Endometrium (tissue), 2 donors: ENCODE data around the gene TSHZ1.

ENCODE experiments used
- FAIRE-seq: peaks from 2 replicates; lab custom pipeline; 2012; peaks lifted over from hg19 to GRCh38; lab: Jason Lieb, UNC
- donor health status: control.
- donor health status: control.

TSHZ1 gene

DNA sequence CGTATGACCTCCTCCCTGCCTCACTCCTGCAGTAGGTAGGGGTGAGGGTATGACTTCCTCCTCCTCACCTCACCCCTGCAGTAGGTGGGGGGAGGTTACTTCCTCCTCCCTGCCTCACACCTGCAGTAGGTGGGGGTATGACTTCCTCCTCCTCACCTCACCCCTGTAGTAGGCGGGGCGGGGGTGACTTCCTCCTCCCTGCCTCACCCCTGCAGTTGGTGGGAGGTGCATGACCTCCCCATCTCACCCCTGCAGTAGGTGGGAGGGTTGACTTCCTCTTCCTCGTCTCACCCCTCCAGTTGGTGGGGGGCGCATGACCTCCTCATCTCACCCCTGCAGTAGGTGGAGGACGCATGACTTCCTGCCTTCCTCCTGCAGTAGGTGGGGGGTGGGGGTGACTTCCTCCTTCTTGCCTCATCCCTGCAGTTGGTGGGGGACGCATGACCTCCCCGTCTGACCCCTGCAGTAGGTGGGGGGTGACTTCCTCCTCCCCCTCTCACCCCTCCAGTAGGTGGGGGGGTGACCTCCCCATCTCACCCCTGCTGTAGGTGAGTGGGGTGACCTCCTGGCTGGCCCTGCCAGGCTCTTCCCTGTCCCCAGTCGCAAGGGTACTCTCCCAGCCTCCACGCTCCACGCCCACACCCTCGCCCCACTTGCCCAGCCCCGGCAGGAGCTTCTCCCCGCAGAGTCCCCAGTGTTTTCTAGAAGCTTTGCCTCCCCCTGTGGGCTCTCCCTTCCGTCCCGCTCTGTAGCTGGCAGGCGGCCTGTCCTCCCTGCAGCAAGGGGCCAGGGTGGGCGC, 39.3 kb downstream of the TSHZ1 start:
- no peak for FAIRE-seq

DNA sequence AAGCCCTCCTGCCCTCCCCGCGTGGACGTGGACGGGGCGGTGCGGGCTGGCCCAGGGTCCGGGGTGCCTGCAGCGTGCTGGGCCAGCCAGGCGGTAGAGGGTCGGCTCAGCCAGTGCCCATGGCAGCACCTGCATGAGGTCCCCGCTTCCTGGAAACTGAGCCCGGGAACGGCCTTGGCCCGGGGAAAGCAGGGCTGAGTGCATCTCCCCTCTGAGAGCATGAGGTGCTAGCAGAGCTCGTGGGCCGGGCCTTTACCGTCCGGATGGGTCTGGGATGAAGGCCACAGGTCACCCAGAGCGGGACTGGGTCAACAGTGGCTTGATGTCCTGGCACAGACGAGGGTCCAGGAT, 39.8 kb downstream of the TSHZ1 start:
- FAIRE-seq, result no peak

DNA sequence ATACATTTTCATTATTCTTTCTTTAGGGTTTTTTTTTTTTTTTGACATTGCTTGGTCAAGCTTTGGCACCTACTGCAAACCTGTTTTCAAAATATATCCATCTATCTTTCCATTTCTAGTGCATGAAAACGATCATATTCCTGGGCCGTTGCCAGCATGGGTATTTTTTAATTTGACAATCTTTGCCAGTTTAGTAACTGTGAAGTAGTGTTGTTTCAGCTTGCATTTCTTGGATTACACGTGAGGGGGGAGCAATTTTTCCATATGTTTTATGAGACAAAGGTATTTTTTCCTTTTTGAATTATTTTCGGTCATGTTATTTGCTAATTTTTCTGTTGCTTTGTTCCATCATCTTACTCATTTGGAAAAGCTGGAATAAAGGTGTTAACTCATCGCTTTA, 40.9 kb downstream of the TSHZ1 start:
- FAIRE-seq, result no peak

DNA sequence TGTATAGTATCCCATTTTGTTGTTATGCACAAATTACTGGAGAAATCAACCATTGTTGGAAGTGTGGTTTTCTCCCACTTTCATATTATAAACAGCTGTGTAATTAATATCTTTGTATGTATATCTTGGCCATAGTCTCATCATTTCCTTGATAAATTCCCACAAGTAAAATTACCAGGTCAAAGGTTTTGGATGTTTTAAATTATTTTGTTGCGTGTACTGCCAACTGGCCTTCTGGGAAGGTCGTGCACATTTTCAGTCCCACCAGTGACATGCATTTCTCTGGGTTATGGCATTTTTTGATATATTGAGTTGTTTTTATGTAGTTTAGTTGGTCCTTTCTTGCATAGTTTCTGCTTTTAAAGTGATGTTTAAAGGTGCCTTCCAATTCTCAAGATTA, 41.5 kb downstream of the TSHZ1 start:
- FAIRE-seq, result no peak

DNA sequence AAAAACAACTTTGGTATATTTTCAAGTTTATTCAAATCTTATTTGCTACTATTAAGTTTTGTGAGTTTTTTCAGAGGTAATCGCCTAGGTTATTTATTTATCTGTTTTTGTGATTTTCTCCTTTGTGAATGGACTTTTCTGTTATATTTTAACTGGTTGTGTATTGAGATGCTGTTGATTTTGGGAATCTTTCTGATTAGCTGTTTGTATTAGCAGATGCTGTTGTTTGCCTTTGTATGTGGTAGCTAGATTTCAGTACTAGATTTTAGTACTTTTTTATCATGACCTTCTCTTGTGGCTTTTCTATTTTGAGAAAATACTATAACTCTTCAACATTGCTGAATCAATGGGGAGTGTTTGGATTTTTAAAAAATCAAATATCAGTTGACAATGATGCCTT, 42.4 kb downstream of the TSHZ1 start:
- FAIRE-seq, result peak; percentile 4

DNA sequence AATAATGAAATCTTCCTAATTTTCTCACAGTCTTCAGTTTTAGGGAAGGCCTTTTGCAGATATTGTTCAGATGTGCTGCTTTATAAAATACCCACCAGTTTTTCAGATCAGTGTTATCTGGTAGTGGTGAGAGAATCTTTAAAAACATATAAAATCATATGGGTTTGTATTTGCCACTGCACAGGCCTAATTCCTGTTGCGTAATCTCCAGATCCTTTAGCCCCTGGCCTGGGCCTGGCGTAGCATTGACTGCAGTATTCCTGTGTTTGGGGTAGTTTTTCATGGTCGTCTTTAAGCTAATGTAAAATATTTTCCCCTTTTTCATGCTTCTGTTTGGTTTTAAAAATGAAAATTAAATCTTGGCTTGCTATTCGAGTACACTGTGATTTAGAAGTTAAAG, 43.2 kb downstream of the TSHZ1 start:
- FAIRE-seq, result no peak

DNA sequence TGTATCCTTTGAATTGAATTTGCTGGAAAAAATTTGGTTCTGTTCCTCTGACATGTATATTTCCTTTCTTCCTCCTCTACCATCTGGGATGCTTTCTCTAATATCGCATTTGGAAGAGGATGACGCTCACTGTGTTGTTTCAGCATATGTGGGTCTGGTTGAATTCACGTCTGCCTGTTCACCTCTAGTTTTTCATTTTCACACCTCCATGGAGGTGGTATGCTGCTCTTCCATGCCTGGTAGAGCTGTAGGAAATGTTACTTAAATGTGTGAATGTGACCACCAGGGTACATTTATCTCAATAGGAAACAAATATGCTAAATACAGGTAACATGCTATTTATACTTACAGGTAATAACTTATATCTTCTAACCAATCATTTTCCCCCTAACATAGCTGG, 44.5 kb downstream of the TSHZ1 start:
- no peak for FAIRE-seq

DNA sequence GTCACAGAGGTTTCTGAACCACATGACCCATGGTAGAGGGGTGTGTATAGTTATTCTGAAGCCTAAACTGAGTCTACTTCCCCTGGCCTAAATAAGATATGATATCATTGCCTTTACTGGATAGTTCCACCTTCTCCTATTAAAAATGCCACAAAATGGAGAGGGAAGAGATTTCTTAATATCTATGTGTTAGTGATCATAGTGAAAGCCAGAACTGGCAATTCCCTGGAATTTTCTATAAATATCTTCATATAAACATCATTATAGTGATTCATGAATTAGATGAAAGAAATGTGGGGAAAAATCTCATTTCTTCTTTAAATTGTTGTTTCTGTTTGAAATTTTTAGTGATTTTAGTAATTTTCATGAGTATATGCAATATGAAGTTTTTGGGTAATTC, 45.8 kb downstream of the TSHZ1 start:
- no peak for FAIRE-seq

DNA sequence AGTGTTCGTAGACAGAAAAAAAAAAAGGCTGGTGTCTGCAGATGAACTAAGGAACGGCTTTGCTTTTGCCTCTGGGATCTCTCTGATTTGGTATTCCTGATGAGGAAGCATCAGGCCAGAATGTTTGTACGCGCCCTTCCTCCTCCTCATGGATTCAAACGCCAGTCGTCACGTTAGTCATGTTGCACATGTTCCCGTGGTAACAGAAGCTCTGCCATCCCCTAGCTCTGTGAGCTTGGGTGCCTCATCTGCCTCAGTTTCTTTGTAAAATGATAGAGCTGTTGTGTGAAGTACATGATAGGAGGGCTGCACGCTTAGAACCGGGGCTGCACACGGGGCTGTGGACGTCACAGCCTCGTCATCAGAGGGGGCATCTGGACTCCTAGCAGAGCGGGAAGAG, 47.0 kb downstream of the TSHZ1 start:
- FAIRE-seq, result no peak

DNA sequence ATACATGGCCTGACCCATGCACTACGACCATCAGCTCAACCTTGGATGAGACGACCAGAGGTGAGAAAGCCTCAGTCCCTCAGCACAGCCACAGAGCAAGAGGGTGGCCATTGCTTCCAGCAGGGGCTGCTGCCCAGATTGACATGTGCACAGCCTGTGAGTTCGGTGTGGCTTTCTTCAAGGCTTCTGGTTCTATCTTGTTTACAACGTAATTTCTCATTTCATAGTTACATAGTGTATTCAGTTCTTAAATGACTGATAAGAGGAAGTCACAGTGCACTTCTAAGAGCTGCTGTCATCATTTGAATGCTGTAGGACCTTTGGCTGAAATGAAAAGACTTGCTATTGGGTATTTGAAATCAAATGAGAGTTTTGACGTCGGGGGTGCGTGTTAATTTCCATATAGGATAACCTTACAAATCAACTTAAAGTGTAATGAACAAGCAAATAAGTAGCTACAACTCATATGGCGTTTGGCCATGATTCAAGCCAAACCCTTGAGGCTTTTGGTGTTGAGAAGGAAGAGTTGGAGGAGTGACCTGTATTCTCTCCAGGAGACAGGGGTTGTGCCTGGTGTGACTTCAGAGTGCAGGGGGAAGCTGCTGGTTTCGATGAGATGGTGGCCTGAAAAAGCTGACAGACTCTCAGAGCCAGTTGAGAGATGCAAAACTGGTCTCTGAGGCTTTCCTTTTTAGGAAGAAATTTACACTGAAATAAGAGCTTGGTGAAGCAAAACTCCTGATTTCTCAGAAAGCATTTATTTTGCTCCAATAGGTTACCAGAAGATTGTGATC, 51.0 kb downstream of the TSHZ1 start:
- no peak for FAIRE-seq

DNA sequence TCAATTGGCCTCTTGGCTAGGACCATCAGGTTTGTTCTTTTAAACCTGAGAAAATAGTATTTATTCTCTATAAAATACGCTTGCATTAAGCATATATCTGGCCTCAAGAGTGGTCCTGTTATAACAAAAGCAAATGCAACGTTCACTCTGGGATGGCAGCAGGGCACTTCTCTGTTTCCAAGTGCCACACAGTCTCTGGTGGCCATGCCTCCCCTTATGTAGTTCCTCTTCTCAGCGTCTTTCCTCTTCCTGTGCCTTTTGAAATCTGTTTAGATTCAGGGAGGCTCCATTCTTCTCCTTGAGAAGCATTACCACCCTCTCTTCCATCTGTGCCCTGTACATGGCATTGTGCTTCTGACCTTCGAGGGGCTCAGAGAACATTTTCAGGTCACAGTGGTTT, 51.9 kb downstream of the TSHZ1 start:
- no peak for FAIRE-seq

DNA sequence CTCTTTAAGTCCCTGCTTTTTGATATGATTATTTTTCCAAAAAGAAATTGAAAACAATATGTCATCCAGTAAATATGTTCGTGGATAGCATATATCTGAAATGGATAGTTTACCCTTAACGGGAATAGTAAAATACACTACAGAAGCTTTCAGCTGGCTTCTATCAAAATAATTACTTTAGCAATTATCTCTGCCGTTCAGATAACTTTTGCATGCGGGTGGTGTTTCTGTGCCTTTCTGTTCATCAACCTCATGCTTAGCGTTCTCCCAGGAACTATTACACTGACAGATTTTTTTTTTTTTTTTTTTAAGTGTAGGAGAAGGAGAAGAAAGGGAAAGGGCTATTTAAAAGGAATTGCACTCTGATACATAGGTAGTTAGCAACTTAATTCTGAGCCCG, 53.6 kb downstream of the TSHZ1 start:
- no peak for FAIRE-seq

DNA sequence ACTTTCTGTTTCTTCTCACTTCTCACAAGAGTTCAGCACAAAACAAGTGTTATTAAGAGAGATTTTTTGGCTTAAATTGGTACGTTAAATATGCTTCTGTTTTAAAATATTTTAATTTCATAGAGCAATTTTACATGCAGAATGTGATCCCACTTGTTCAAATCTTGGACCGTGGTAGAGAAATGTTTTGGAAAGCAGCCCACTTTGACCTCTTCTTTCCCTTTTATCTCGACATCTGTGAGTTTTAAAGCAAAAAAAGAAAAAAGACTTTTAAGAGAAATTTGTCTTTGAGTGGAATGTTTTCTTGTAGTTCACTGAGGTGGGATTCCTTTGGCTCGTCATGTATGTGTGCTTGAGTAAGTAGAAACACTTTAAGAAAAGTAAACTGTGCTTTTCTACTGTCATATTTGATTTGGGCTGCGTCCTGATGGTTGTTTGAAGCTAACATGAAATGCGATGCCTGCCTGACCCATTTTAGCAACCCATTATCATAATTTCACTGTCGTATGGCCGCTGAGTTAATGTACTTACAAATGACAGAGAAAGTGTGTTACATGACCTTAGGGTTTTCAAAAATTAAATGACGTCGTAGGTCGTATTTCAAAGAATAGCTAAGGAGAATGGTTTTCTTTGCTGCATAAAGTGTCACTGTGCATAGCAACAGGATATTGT, 54.5 kb downstream of the TSHZ1 start:
- no peak for FAIRE-seq

DNA sequence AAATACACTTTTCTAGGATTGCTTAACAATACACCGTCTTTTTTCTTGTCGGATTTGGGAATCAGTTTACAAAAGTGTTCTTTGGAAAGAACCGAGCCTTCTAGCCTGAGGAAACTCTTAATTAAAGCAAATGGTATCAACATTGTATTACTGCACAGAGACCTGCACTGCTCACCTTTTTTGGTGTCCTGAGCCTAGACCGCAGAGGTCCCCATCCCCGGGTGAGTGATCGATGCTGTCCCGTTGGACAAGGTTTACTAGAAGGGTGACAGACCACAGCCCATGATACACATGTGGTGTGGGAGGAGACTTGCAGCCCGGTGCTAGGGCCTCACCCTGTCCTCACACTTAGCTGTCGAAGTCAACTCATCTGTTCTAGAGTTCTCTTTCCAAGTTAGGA, 55.3 kb downstream of the TSHZ1 start:
- no peak for FAIRE-seq

DNA sequence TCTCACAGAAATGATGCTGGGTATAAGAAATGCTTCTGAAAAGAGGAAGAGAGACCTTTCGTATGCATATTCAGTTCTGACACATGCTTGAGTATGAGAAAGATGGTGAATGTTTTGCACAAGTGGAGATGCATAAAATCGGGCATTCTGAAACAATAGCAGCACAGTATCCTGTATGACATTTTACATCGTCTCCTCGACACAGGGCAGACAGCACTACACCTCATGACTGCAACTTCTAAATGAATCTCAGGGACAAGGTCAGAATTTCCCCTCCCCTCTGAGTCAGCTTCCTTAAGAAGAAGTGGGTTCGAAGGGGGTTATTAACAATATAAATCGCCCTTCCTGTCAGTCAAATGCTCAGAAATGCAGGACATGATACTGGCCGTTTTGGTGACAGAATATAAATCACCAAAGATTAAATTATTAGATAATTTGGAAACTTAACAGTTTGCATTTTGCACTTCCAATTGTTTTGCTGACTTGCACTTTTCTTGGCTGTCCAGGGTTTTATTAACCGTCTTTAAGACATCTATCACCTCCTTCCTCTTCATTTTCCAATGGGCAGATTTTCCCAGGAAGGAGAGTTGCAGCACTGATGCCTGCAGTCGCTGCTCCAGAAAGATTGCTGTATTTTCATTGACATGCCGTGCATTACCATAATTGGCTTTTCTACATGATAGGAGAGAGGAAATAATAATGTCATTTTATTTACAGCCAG, 57.2 kb downstream of the TSHZ1 start:
- no peak for FAIRE-seq

DNA sequence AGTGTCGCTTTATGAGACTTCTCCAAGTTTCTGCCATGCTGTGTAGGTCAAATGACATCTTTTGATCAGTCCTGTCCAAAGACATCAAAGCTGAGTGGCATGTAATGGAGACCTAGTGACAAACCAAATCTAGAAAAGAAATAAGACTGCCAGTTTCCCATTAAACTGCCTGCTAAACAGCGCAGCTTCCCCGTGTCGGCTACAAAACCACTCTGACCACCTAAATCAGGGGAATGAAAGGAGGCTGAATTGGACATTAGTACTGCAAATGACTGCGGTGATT, 57.7 kb downstream of the TSHZ1 start:
- no peak for FAIRE-seq

DNA sequence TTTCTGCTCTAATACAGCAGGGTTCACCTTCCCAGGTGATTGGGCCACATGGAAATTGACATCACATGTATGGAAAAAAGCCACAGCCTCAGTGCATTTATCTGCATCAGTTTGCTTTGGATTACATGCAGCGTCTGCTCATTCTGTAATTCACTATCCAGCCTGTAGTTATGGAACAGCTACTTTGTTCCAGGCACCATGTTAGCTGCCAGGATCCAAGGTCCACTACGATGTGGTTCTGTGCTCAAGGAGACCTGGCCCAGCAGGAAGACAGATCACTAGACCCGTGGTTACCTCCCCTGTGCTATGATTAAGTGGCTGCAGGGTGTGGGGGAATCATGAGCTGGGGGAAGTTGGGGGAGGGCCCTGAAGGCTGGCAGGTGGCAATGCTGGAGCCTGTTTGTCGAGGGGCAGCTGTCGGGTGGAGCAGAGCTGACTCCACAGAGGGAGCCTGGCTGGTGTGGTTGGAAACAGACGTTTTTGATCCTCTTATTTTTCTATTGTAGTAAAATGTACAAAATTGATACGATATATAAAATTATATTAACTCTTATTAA, 58.6 kb downstream of the TSHZ1 start:
- no peak for FAIRE-seq

DNA sequence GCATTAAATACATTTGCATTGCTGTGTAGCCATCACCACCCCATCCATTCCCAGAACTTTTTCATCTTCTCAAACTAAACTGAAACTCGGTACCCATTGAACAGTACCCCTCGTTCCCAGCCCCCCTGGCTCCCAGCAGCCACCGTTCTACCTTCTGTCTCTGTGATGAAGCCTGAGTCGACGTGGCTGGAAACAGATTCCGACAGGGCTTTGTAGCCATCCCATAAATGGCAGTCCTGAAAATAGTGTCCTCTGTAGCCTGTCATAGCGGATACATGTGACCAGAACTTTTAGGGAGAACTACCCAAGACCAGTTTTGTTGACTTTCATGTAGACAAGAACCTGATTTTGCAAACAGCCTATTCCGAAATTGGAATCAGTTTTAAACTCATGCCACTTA, 59.1 kb downstream of the TSHZ1 start:
- no peak for FAIRE-seq

DNA sequence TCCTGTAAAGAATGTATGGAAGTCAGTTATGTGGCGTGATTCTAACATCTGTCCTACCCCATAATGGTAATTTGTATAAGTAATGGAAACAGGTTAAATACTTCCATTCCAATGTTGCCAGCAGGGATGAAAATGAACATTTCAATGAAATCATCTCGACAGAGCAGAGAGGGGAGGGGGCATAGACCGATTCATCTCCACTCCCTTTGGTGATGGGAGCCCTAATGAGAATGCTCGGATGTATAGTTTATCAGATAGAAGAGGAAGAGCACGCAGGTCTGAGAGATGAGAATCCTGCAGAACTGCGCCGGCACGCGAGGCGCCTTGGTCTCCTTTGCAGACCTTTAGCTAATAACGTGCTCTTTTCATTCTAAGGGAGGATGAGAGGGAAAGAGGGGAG, 61.4 kb downstream of the TSHZ1 start:
- no peak for FAIRE-seq

DNA sequence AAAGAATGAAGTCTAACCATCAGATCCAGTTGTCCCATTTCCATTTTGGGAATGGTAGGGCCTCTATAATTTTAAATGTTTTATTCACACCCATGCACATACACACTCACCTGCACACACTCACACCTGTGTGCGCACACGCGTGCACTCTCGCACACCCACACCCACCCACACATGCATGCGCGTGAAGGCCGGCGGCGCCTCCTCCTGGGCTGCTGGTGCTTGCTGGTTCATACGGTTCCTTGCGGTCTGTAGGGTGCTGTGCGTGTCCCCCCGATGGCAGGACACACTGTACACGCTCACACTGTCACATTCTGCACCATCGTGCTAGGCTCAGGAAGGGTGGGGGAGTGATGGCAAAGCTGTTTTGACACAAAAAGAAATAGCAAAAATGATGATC, 63.2 kb downstream of the TSHZ1 start:
- no peak for FAIRE-seq

DNA sequence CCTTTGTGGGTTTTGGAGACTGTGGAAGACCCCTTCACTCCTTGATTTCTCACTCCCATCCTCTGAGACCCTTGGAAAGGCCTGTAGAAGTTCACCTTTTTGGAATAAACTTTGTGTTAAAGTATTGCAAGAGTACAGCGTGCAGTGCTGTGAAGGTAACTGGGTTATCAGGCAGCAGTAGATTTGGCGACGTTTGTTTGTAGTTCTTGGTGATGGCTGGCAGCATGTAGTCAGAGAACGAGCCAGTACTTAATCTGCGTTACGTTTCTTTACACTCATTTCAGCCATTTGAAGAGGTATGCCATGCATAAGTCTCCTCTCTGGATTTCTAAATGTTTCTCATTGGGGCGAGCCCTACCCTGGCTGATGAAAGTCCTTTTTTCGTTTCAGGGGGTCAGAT, 64.6 kb downstream of the TSHZ1 start:
- FAIRE-seq, result no peak

DNA sequence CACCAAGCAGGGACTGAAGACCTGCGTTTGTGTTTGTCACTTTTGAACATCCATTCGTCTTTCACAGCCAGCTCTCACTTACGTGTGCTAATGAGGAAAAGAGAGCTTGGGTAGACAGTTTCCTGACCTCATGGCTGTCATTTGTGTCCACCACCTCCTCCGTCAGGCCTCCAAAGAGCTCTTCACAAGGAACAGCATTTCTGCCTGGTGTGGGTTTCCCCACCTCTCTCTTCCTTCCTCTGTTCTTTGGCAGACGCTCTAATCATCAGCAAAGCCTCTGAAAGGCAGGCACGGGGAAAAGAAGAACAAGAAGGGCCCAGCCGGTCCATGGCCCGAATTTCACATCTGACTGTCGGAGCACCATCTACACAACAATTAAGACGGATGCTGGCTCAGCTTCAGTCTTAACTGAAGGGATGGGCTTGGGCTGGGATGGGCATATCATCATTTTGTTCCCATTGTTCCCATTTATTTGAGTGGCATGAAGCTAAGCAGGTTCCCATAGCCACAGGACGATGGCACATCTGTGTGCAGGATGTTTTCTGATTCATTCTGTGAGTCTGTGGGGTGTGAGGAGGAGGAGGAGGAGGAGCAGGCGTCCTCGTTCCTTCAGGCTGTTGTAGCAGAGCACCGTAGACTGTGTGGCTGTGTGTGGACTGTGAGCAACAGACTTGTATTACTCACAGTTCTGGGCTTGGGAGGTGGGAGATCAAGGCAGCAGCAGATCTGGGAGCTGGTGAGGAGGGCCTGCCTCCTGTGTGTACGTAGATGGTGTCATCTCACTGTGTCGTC, 66.4 kb downstream of the TSHZ1 start:
- FAIRE-seq, result no peak
